ACC112 (cell line): Measurements from ENCODE around the gene EMC6.

ENCODE experiments used
- H2AFZ ChIP-seq: fragments of 200-600 bp; sonication (generic); one replicate; pipeline ENCODE4 v1.6.0; 2017; ENCODE audit warnings: antibody characterized with exemption, low read length; ENCODE audit not compliant: unreplicated experiment
- H3K27ac ChIP-seq: fragments of 200-600 bp; sonication (generic); 2 replicates; pipeline ENCODE4 v1.5.1; 2014; ENCODE audit warnings: low read depth, mild to moderate bottlenecking, antibody characterized with exemption, low read length, moderate library complexity
- H3K27me3 ChIP-seq: fragments of 200-600 bp; sonication (generic); 2 replicates; pipeline ENCODE4 v1.6.1; 2014; ENCODE audit warnings: mild to moderate bottlenecking, antibody characterized with exemption, low read length, moderate library complexity, mixed read lengths; ENCODE audit not compliant: insufficient read depth
- H3K36me3 ChIP-seq: fragments of 200-600 bp; sonication (generic); 2 replicates; pipeline ENCODE4 v1.6.1; 2016; ENCODE audit warnings: mild to moderate bottlenecking, antibody characterized with exemption, low read length, moderate library complexity, mixed read lengths; ENCODE audit not compliant: insufficient read depth
- H3K4me1 ChIP-seq: fragments of 200-600 bp; sonication (generic); one replicate; pipeline ENCODE4 v1.6.1; 2016; ENCODE audit warnings: low read length, mixed read lengths; ENCODE audit not compliant: insufficient read depth, unreplicated experiment, control insufficient read depth
- H3K4me3 ChIP-seq: fragments of 200-600 bp; sonication (generic); 2 replicates; pipeline ENCODE4 v1.5.1; 2014; ENCODE audit warnings: mild to moderate bottlenecking, low read depth, low read length
- H3K79me2 ChIP-seq: fragments of 200-600 bp; sonication (generic); one replicate; pipeline ENCODE4 v1.6.0; 2016; ENCODE audit warnings: low read length; ENCODE audit not compliant: control insufficient read depth, unreplicated experiment, insufficient read depth

The EMC6 gene

GRCh38 chr17:3667366-3668278 is 990 bp upstream of the EMC6 start:
- peaks cover 21% of the 10 kb centered on the region for H3K4me1 ChIP-seq
- H3K79me2 ChIP-seq = peaks cover 50% of the 10 kb centered on the region
- no peak overlapping the region for H2AFZ ChIP-seq
- no peaks in the 10 kb centered on the region for H3K36me3 ChIP-seq
- no peaks in the 10 kb centered on the region for H3K27me3 ChIP-seq
- H3K27ac ChIP-seq = peak overlapping the region; percentile 85
- peak overlapping the region; percentile 88 for H3K4me3 ChIP-seq

GRCh38 chr17:3669085-3669347 is 404 bp downstream of the EMC6 start:
- H2AFZ ChIP-seq = peak overlapping the region; percentile 69
- H3K36me3 ChIP-seq = no peaks in the 10 kb centered on the region
- H3K4me1 ChIP-seq = peaks cover 21% of the 10 kb centered on the region
- H3K4me3 ChIP-seq = peak overlapping the region; percentile 88
- H3K27me3 ChIP-seq = no peaks in the 10 kb centered on the region
- H3K27ac ChIP-seq = peak overlapping the region; percentile 38; the same call in 1 of the 2 replicates
- peaks cover 50% of the 10 kb centered on the region for H3K79me2 ChIP-seq

GRCh38 chr17:3669548-3669947 is 936 bp downstream of the EMC6 start:
- H3K4me1 ChIP-seq = peaks cover 21% of the 10 kb centered on the region
- H3K27ac ChIP-seq = no peak overlapping the region
- peak overlapping the region; percentile 88 for H3K4me3 ChIP-seq
- no peak overlapping the region for H2AFZ ChIP-seq
- no peaks in the 10 kb centered on the region for H3K36me3 ChIP-seq
- no peaks in the 10 kb centered on the region for H3K27me3 ChIP-seq
- H3K79me2 ChIP-seq = peaks cover 49% of the 10 kb centered on the region

GRCh38 chr17:3672571-3672970 is 4.0 kb downstream of the EMC6 start:
- peaks cover 23% of the 10 kb centered on the region for H3K79me2 ChIP-seq
- H3K36me3 ChIP-seq = no peaks in the 10 kb centered on the region
- peaks cover 9% of the 10 kb centered on the region for H3K4me1 ChIP-seq
- no peak overlapping the region for H2AFZ ChIP-seq
- H3K27ac ChIP-seq = no peak overlapping the region
- H3K27me3 ChIP-seq = no peaks in the 10 kb centered on the region
- H3K4me3 ChIP-seq = no peak overlapping the region

- H3K36me3 ChIP-seq = no peaks in the 10 kb centered on the region
- H3K27me3 ChIP-seq = no peaks in the 10 kb centered on the region
- no peaks in the 10 kb centered on the region for H3K4me1 ChIP-seq
- no peak overlapping the region for H2AFZ ChIP-seq
- no peak overlapping the region for H3K27ac ChIP-seq
- H3K79me2 ChIP-seq = no peaks in the 10 kb centered on the region
- H3K4me3 ChIP-seq = no peak overlapping the region
These were observed 7.3 kb downstream of the EMC6 start for GRCh38 chr17:3675886-3676285.

GRCh38 chr17:3678095-3678820 is 9.6 kb downstream of the EMC6 start:
- Histone ChIP-seq H3K27ac (no peak overlapping the region), H3K4me3 (no peak overlapping the region), H3K27me3 (no peaks in the 10 kb centered on the region), H3K79me2 (no peaks in the 10 kb centered on the region), H3K36me3 (no peaks in the 10 kb centered on the region), H3K4me1 (no peaks in the 10 kb centered on the region), H2AFZ (no peak overlapping the region)

GRCh38 chr17:3678821-3679530 is 10.4 kb downstream of the EMC6 start:
- Histone ChIP-seq H2AFZ (no peak overlapping the region), H3K79me2 (no peaks in the 10 kb centered on the region), H3K4me3 (no peak overlapping the region), H3K27me3 (no peaks in the 10 kb centered on the region), H3K36me3 (no peaks in the 10 kb centered on the region), H3K4me1 (no peaks in the 10 kb centered on the region), H3K27ac (no peak overlapping the region)

- Histone ChIP-seq H3K27me3 (no peaks in the 10 kb centered on the region), H2AFZ (no peak overlapping the region), H3K36me3 (no peaks in the 10 kb centered on the region), H3K79me2 (no peaks in the 10 kb centered on the region), H3K27ac (no peak overlapping the region), H3K4me3 (no peak overlapping the region), H3K4me1 (no peaks in the 10 kb centered on the region)
These were observed 11.0 kb downstream of the EMC6 start for GRCh38 chr17:3679531-3680126.

- no peak overlapping the region for H3K27ac ChIP-seq
- no peak overlapping the region for H3K4me3 ChIP-seq
- H3K79me2 ChIP-seq = no peaks in the 10 kb centered on the region
- H2AFZ ChIP-seq = no peak overlapping the region
- no peaks in the 10 kb centered on the region for H3K36me3 ChIP-seq
- H3K27me3 ChIP-seq = no peaks in the 10 kb centered on the region
- no peaks in the 10 kb centered on the region for H3K4me1 ChIP-seq
These were observed 12.4 kb downstream of the EMC6 start for GRCh38 chr17:3681057-3681456.

GRCh38 chr17:3681565-3681964 is 13.0 kb downstream of the EMC6 start:
- H3K27ac ChIP-seq = no peak overlapping the region
- no peaks in the 10 kb centered on the region for H3K36me3 ChIP-seq
- no peaks in the 10 kb centered on the region for H3K79me2 ChIP-seq
- H3K4me3 ChIP-seq = no peak overlapping the region
- H2AFZ ChIP-seq = no peak overlapping the region
- H3K27me3 ChIP-seq = no peaks in the 10 kb centered on the region
- H3K4me1 ChIP-seq = no peaks in the 10 kb centered on the region
